PC-9 (cell line): ENCODE results near the gene RGR. TPM values are rescaled to one million over a fixed set of nuclear protein-coding genes. Genes with fewer than 3 reads are reported as not detected.
A peak's percentile ranks its signal among the peaks of the same experiment; 100 is the strongest.

Experiments used
- BruUV-seq: library from RNA; stranded (reverse); fragments of 400-500 nt; replicated peaks from 2 replicates; lab custom pipeline; 2021; lab: Mats Ljungman, UMichigan
- CTCF ChIA-PET: fragments of 300-600 bp; sonication (Branson Sonifier 250); formaldehyde crosslinking; loops from one replicate; lab custom pipeline; 2022; ENCODE audit warnings: antibody characterized with exemption; lab: Charles Lee
- POLR2A ChIA-PET: fragments of 300-600 bp; sonication (Branson Sonifier 250); formaldehyde crosslinking; loops from one replicate; lab custom pipeline; 2022; ENCODE audit warnings: antibody characterized with exemption; ENCODE audit not compliant: unreplicated experiment; lab: Charles Lee
- DNase-seq, 2 experiments: peaks; one replicate each; pipeline versions ENCODE4 v3.0.0 to v3.0.0-alpha.2; 2015 to 2022; ENCODE audit warnings: mixed read lengths in 1 of 2
- H2AFZ ChIP-seq: fragments of 200-600 bp; sonication (generic); 2 replicates; pipeline ENCODE4 v1.8.1; 2017; ENCODE audit warnings: antibody characterized with exemption
- H3F3A ChIP-seq: fragments of 200-600 bp; sonication (generic); 2 replicates; pipeline ENCODE4 v1.8.1; 2017; ENCODE audit warnings: antibody characterized with exemption, mild to moderate bottlenecking, low read depth; ENCODE audit not compliant: insufficient read depth
- H3K27ac ChIP-seq: fragments of 200-600 bp; sonication (generic); 2 replicates; pipeline ENCODE4 v1.6.1; 2016; ENCODE audit warnings: mixed run types
- H3K27me3 ChIP-seq: fragments of 200-600 bp; sonication (generic); 2 replicates; pipeline ENCODE4 v1.6.1; 2016; ENCODE audit warnings: low read depth, mixed run types; ENCODE audit not compliant: insufficient read depth
- H3K36me3 ChIP-seq: fragments of 200-600 bp; sonication (generic); 2 replicates; pipeline ENCODE4 v1.6.1; 2016; ENCODE audit warnings: low read depth, mixed run types
- H3K4me1 ChIP-seq: fragments of 200-600 bp; sonication (generic); replicated peaks from 2 replicates; pipeline ENCODE4 v1.6.1; 2016; ENCODE audit warnings: mixed run types; ENCODE audit not compliant: insufficient read depth
- H3K4me2 ChIP-seq: fragments of 200-600 bp; sonication (generic); 2 replicates; pipeline ENCODE4 v1.6.1; 2017; ENCODE audit warnings: mixed run types
- H3K4me3 ChIP-seq: fragments of 200-600 bp; sonication (generic); 2 replicates; pipeline ENCODE4 v1.6.1; 2016; ENCODE audit warnings: mixed run types
- H3K79me2 ChIP-seq: fragments of 200-600 bp; sonication (generic); 2 replicates; pipeline ENCODE4 v1.6.1; 2017; ENCODE audit warnings: low read depth, mixed run types
- H3K9me2 ChIP-seq: fragments of 200-600 bp; sonication (generic); 2 replicates; pipeline ENCODE4 v1.8.1; 2017; ENCODE audit warnings: mild to moderate bottlenecking; ENCODE audit not compliant: insufficient read depth
- H3K9me3 ChIP-seq: fragments of 200-600 bp; sonication (generic); 2 replicates; pipeline ENCODE4 v1.8.1; 2016; ENCODE audit warnings: low read depth; ENCODE audit not compliant: insufficient read depth
- H4K20me1 ChIP-seq: fragments of 200-600 bp; sonication (generic); 2 replicates; pipeline ENCODE4 v1.8.1; 2017; ENCODE audit not compliant: insufficient read depth
- EZH2 ChIP-seq: fragments of 200-600 bp; sonication (generic); IDR thresholded peaks from 2 replicates; pipeline ENCODE4 v1.8.0; 2017; ENCODE audit warnings: antibody characterized with exemption, low read depth
- intact Hi-C: fragments of 100-400 bp; cut with micrococcal nuclease; formaldehyde crosslinking; loops from one replicate; pipeline ENCODE4 v1.10.0; 2022; ENCODE audit not compliant: unreplicated experiment
- total RNA-seq: library from RNA; stranded (reverse); gene quantifications from 2 replicates; pipeline ENCODE4 v1.2.3, GENCODE V29; 2021
- TF ChIP-seq, protein P1 (sequence below): fragments of 200-600 bp; sonication (generic); conservative IDR thresholded peaks from 2 replicates; pipeline ENCODE4 v1.6.1; 2017; ENCODE audit warnings: mixed run types, antibody characterized with exemption, mild to moderate bottlenecking, moderate library complexity

The RGR gene
- total RNA-seq, 1 experiment from 2014 or later = not detected

DNA sequence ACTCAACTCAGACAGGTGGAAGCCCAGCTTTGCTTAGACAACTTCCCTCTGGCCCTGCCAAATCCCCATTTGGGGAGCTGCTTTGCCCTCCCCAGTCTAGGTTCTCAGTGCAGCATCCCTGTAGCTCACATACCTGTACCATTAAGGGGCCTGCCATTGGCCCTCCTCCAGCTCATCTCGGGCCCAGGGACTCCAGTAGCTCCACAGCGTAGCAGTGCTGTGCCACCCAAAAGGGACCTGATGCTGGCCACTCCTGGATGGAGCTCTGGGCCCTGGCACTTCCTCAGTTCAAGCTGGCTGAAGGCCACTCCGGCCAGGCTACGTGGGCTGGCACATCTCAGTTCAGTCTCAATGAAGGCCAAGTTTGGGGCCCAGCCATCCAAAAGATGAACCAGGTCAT, 10.9 kb upstream of the RGR start:
- ChIA-PET POLR2A (no interaction called here), CTCF (no interaction called here)
- no peaks in the 10 kb centered on the region for H3F3A ChIP-seq
- no TSS peak for BruUV-seq
- no peaks in the 10 kb centered on the region for H4K20me1 ChIP-seq
- TF ChIP-seq EZH2 = no peak
- TF ChIP-seq, protein P1, sequence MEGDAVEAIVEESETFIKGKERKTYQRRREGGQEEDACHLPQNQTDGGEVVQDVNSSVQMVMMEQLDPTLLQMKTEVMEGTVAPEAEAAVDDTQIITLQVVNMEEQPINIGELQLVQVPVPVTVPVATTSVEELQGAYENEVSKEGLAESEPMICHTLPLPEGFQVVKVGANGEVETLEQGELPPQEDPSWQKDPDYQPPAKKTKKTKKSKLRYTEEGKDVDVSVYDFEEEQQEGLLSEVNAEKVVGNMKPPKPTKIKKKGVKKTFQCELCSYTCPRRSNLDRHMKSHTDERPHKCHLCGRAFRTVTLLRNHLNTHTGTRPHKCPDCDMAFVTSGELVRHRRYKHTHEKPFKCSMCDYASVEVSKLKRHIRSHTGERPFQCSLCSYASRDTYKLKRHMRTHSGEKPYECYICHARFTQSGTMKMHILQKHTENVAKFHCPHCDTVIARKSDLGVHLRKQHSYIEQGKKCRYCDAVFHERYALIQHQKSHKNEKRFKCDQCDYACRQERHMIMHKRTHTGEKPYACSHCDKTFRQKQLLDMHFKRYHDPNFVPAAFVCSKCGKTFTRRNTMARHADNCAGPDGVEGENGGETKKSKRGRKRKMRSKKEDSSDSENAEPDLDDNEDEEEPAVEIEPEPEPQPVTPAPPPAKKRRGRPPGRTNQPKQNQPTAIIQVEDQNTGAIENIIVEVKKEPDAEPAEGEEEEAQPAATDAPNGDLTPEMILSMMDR = no peak
- intact Hi-C loops = no loop called here
- DNase-seq = no peak
- no peaks in the 10 kb centered on the region for H3K4me1 ChIP-seq
- no peaks in the 10 kb centered on the region for H3K9me2 ChIP-seq
- no peak overlapping the region for H3K4me2 ChIP-seq
- H3K36me3 ChIP-seq = no peaks in the 10 kb centered on the region
- no peaks in the 10 kb centered on the region for H3K9me3 ChIP-seq
- no peak overlapping the region for H3K27ac ChIP-seq
- H2AFZ ChIP-seq = no peak overlapping the region
- peaks cover 98% of the 10 kb centered on the region for H3K27me3 ChIP-seq
- no peak overlapping the region for H3K4me3 ChIP-seq
- no peaks in the 10 kb centered on the region for H3K79me2 ChIP-seq

DNA sequence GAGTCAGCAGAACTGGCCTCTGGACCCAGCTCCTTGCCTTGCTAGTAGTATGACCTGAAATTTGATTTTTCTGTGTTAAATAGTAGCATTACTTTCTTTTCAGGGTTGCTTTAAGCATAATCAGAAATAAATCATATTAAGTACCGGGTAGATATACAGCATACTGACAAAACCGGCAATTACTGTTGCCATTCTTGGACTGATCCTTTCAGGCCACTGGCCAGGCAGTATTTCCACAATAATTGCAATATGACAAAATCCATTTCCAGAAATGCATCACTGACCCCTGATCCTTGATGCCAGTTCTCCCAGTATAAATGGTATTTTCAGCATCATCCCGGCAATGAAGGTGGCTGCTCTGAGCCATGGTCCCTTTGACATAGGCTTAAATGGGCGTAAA, 10.4 kb upstream of the RGR start:
- no peak for DNase-seq
- no TSS peak for BruUV-seq
- Histone ChIP-seq H3K9me2 (no peaks in the 10 kb centered on the region), H3K4me1 (no peaks in the 10 kb centered on the region), H3K4me3 (no peak overlapping the region), H3K9me3 (no peaks in the 10 kb centered on the region), H3K79me2 (no peaks in the 10 kb centered on the region), H3F3A (no peaks in the 10 kb centered on the region), H3K4me2 (no peak overlapping the region), H3K36me3 (no peaks in the 10 kb centered on the region), H2AFZ (no peak overlapping the region), H3K27me3 (peaks cover 100% of the 10 kb centered on the region), H4K20me1 (no peaks in the 10 kb centered on the region), H3K27ac (no peak overlapping the region)
- ChIA-PET CTCF (no interaction called here), POLR2A (no interaction called here)
- peak; percentile 94; the same call in 1 of the 2 replicates for TF ChIP-seq EZH2
- TF ChIP-seq, protein P1 = no peak
- intact Hi-C loops = no loop called here

DNA sequence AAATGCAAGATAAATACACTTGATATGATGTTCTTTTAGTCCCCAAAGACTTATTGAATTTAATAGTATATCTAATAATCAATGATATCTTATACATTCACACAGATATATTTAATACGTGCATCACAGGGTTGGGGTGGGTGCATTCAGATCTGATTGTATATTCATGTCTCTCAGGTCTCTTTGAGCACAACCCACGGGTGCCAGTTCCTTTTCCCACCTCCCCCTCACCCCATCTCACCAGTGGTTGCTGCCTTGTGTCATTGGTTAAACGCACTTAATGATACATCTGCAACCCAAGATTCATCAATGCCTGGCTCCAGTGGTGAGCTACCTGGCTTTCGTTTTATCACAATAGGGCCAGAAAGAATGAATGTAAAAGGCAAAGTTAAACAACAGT, 9.8 kb upstream of the RGR start:
- POLR2A ChIA-PET = no interaction called here
- H2AFZ ChIP-seq = no peak overlapping the region
- no peak overlapping the region for H3K4me3 ChIP-seq
- H3K4me2 ChIP-seq = no peak overlapping the region
- H3K9me3 ChIP-seq = no peaks in the 10 kb centered on the region
- peaks cover 100% of the 10 kb centered on the region for H3K27me3 ChIP-seq
- intact Hi-C loops = no loop called here
- no peak for DNase-seq
- no peaks in the 10 kb centered on the region for H3K79me2 ChIP-seq
- no TSS peak for BruUV-seq
- H3K4me1 ChIP-seq = no peaks in the 10 kb centered on the region
- CTCF ChIA-PET = no interaction called here
- H3K9me2 ChIP-seq = no peaks in the 10 kb centered on the region
- TF ChIP-seq, protein P1 = no peak
- no peak for TF ChIP-seq EZH2
- H3K36me3 ChIP-seq = no peaks in the 10 kb centered on the region
- no peaks in the 10 kb centered on the region for H4K20me1 ChIP-seq
- no peak overlapping the region for H3K27ac ChIP-seq
- H3F3A ChIP-seq = no peaks in the 10 kb centered on the region
